Bronchial epithelial cell (primary cell): ENCODE data around the gene CCDC188. TPM values are rescaled to one million over a fixed set of nuclear protein-coding genes. Genes with fewer than 3 reads are reported as not detected.

Experiments
- DNase-seq: peaks from one replicate; pipeline ENCODE4 v3.0.0-alpha.2; 2010; ENCODE audit warnings: low read depth
- FAIRE-seq: peaks from 2 replicates; lab custom pipeline; 2011; peaks lifted over from hg19 to GRCh38; lab: Jason Lieb, UNC
- H3K27me3 ChIP-seq: 2 replicates; pipeline ENCODE4 v1.5.1; 2011; ENCODE audit warnings: low read length; ENCODE audit not compliant: control insufficient read depth, insufficient read depth
- H3K36me3 ChIP-seq: 2 replicates; pipeline ENCODE4 v1.5.1; 2011; ENCODE audit warnings: low read length; ENCODE audit not compliant: control insufficient read depth, insufficient read depth
- H3K4me3 ChIP-seq: 2 replicates; pipeline ENCODE4 v1.5.1; 2011; ENCODE audit warnings: mild to moderate bottlenecking, low read depth, low read length, control low read depth
- CTCF ChIP-seq: IDR thresholded peaks from 2 replicates; pipeline ENCODE4 v1.5.1; 2011; ENCODE audit warnings: mild to moderate bottlenecking, moderate library complexity, low read length, control low read depth, inconsistent platforms; ENCODE audit not compliant: insufficient read depth, severe bottlenecking
- total RNA-seq: library from RNA; depleted of rRNA; stranded (reverse); fragments of >200 nt; gene quantifications from 2 replicates; pipeline ENCODE4 v1.2.1, GENCODE V29; 2014

Gene CCDC188
- total RNA-seq, 1 donor from 2014 or later: not detected

DNA sequence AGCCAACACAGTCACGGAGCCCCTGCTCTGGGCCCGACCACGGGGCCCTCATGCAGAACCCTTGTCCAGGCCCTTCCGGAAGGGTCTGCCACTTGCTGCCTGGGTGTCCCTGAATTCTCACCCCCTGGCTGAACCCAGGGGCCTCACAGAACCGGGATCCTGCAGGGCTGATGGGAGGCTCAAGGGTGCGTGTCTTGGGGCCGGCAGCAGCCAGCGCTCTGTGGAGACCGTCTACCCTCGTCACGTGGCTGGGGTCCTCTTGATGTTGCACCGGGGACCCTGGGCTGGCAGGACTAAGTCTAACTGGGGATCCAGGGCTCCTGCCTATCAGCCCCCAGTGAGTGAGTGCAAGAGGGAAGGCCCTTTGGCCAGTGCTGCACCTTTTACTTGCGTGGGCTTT, 19.3 kb upstream of the CCDC188 start:
- FAIRE-seq (no peak), DNase-seq (no peak)
- Histone ChIP-seq H3K36me3 (no peaks in the 10 kb centered on the region), H3K4me3 (no peak overlapping the region), H3K27me3 (peaks cover 5% of the 10 kb centered on the region)
- no peak for TF ChIP-seq CTCF

DNA sequence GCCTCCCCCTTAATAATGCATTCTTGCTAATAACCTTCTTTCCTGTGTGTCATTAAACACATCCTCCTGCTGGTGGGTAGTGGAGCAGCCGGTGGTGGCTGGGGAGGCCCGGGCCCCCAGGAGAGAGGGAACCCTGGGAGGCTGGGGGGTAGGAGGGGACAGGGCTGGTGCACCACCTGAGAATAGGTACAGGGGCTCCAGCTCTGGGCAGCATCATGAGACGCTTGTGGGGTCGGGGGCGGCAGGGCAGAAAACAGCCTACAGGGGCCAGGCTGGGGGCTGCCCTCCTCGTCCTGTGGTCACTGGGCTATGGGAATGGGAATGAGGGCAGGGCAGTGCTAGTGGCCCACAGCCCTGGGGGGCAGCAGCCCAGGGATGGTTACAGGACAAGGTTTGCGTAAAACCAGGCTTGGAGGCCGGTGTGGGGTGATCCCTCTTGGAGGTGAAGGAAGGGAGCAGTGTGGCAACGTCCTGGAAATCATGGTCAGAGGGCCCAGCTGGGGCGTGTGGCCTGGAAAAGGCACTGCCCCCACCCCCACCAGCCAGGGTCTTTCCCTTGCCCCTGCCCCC, 18.5 kb upstream of the CCDC188 start:
- Histone ChIP-seq H3K4me3 (no peak overlapping the region), H3K36me3 (no peaks in the 10 kb centered on the region), H3K27me3 (peaks cover 3% of the 10 kb centered on the region)
- TF ChIP-seq CTCF: no peak
- FAIRE-seq (no peak), DNase-seq (no peak)

DNA sequence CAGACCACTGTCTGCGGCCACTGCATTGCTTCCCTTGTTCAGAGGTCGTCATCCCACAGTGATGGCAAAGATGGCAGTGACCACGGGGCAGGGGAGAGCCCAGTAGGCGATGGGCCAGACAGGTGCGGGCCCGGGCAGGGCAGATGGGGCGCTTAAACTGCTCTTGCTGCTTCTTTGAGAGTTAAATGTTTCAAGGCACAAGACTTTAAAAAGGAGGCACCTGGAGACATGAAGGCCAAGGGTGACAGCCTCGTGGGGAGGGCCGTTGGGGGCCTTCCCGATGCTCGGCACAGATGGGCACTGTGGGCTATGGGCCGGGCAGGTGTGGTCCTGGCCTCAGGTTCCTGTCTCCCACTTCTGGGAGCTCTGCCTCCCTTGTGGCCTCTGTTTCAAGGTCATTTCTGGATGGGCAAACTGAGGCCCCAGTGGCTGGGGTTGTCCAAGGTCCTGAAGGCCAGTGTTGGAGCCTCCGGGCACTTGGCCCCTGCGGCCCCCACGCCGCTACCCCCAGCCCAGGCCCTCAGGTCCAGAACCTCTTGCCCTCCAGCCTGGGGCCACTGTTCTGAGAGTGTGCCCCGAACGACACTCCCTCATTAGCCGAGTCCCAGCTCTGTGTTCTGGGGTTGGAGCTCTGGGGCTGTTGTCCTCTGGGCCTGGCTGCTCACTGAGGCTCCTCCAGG, 16.9 kb upstream of the CCDC188 start:
- no peak for DNase-seq
- no peak for TF ChIP-seq CTCF
- H3K27me3 ChIP-seq: no peaks in the 10 kb centered on the region
- H3K36me3 ChIP-seq: no peaks in the 10 kb centered on the region
- H3K4me3 ChIP-seq: no peak overlapping the region
- FAIRE-seq: no peak

- TF ChIP-seq CTCF: no peak
- DNase-seq (no peak), FAIRE-seq (no peak)
- H3K36me3 ChIP-seq: no peaks in the 10 kb centered on the region
- H3K27me3 ChIP-seq: no peaks in the 10 kb centered on the region
- H3K4me3 ChIP-seq: no peak overlapping the region
Measured at GRCh38 chr22:20166703-20167102, 15.8 kb upstream of the CCDC188 start.

- no peaks in the 10 kb centered on the region for H3K36me3 ChIP-seq
- no peak overlapping the region for H3K4me3 ChIP-seq
- FAIRE-seq (no peak), DNase-seq (no peak)
- no peaks in the 10 kb centered on the region for H3K27me3 ChIP-seq
- no peak for TF ChIP-seq CTCF
Measured at GRCh38 chr22:20165913-20166312, 15.1 kb upstream of the CCDC188 start.
